Mesendoderm (in vitro differentiated cells): ENCODE results near the gene VPS39.

Experiments
- DNase-seq: peaks from one replicate; pipeline ENCODE4 v3.0.0; 2013
- H2AK5ac ChIP-seq: 2 replicates; pipeline ENCODE4 v1.6.1; 2013; ENCODE audit warnings: low read length, inconsistent platforms
- H2BK120ac ChIP-seq: 2 replicates; pipeline ENCODE4 v1.6.1; 2013; ENCODE audit warnings: low read depth, mild to moderate bottlenecking, low read length, moderate library complexity, mixed read lengths
- H2BK15ac ChIP-seq: replicated peaks from 2 replicates; pipeline ENCODE4 v1.6.1; 2013; ENCODE audit warnings: low read depth, mild to moderate bottlenecking, moderate library complexity
- H2BK5ac ChIP-seq: 2 replicates; pipeline ENCODE4 v1.6.1; 2013; ENCODE audit warnings: low read length, inconsistent platforms
- H3K18ac ChIP-seq: 2 replicates; pipeline ENCODE4 v1.6.1; 2013; ENCODE audit warnings: mild to moderate bottlenecking, low read length, mixed read lengths
- H3K23ac ChIP-seq: one replicate; pipeline ENCODE4 v1.6.1; 2013; ENCODE audit warnings: low read length
- H3K27ac ChIP-seq: 2 replicates; pipeline ENCODE4 v1.5.1; 2013; ENCODE audit warnings: low read depth, mild to moderate bottlenecking, inconsistent platforms, low read length, moderate library complexity
- H3K27me3 ChIP-seq: 2 replicates; pipeline ENCODE4 v1.6.1; 2013; ENCODE audit warnings: low read length, control low read depth, mild to moderate bottlenecking, inconsistent platforms; ENCODE audit not compliant: insufficient read depth, poor library complexity
- H3K36me3 ChIP-seq: 2 replicates; pipeline ENCODE4 v1.6.1; 2013; ENCODE audit warnings: low read length, inconsistent platforms; ENCODE audit not compliant: control insufficient read depth, insufficient read depth
- H3K4ac ChIP-seq: one replicate; pipeline ENCODE4 v1.6.1; 2013; ENCODE audit warnings: low read depth, mild to moderate bottlenecking, low read length, moderate library complexity
- H3K4me1 ChIP-seq: 2 replicates; pipeline ENCODE4 v1.6.1; 2013; ENCODE audit warnings: low read depth, low read length, inconsistent platforms; ENCODE audit not compliant: control insufficient read depth
- H3K4me2 ChIP-seq: 2 replicates; pipeline ENCODE4 v1.6.1; 2013; ENCODE audit warnings: low read length
- H3K4me3 ChIP-seq: 2 replicates; pipeline ENCODE4 v1.5.1; 2013; ENCODE audit warnings: mild to moderate bottlenecking, low read length
- H3K56ac ChIP-seq: one replicate; pipeline ENCODE4 v1.6.1; 2013; ENCODE audit warnings: low read length
- H3K79me1 ChIP-seq: 2 replicates; pipeline ENCODE4 v1.6.1; 2013; ENCODE audit warnings: low read length, inconsistent platforms
- H3K79me2 ChIP-seq: 2 replicates; pipeline ENCODE4 v1.6.1; 2013; ENCODE audit warnings: mild to moderate bottlenecking, low read length; ENCODE audit not compliant: control insufficient read depth, insufficient read depth
- H3K9ac ChIP-seq: 2 replicates; pipeline ENCODE4 v1.6.1; 2013; ENCODE audit warnings: low read length, inconsistent platforms
- H4K5ac ChIP-seq: one replicate; pipeline ENCODE4 v1.6.1; 2013; ENCODE audit warnings: low read length
- H4K8ac ChIP-seq: one replicate; pipeline ENCODE4 v1.6.1; 2013; ENCODE audit warnings: low read depth, mild to moderate bottlenecking, control low read depth, low read length, moderate library complexity
- WGBS: extraction: QIAGEN DNeasy Blood & Tissue Kit; methylation state at CpG from one replicate; pipeline ENCODE4 v1.1.7; 2013; ENCODE audit warnings: low lambda C conversion rate, missing lambda C conversion rate; ENCODE audit not compliant: insufficient coverage; ENCODE audit errors: extremely low coverage; 5-methylcytosine and 5-hydroxymethylcytosine counted together

The VPS39 gene

GRCh38 chr15:42119446-42119760 is 88.7 kb downstream of the VPS39 start:
- Histone ChIP-seq H3K79me2 (no peaks in the 10 kb centered on the region), H3K27ac (no peak overlapping the region), H3K4me2 (no peak overlapping the region), H2BK5ac (no peak overlapping the region), H3K4me3 (no peak overlapping the region), H3K18ac (no peak overlapping the region), H3K4me1 (no peaks in the 10 kb centered on the region), H3K56ac (no peak overlapping the region), H3K4ac (no peak overlapping the region), H3K9ac (no peak overlapping the region), H2BK15ac (no peak overlapping the region), H3K23ac (no peak overlapping the region), H3K27me3 (no peaks in the 10 kb centered on the region), H2BK120ac (no peak overlapping the region), H4K8ac (no peak overlapping the region), H3K36me3 (no peaks in the 10 kb centered on the region), H4K5ac (no peak overlapping the region), H3K79me1 (no peaks in the 10 kb centered on the region), H2AK5ac (no peak overlapping the region)
- WGBS, result no CpG with 5 or more reads among the region's 5 CpGs
- DNase-seq, result no peak

- H3K27me3 ChIP-seq, result no peaks in the 10 kb centered on the region
- no peak overlapping the region for H2BK5ac ChIP-seq
- peak overlapping the region; percentile 45 for H3K56ac ChIP-seq
- H3K18ac ChIP-seq, result no peak overlapping the region
- H3K79me2 ChIP-seq, result no peaks in the 10 kb centered on the region
- no CpG with 5 or more reads among the region's 10 CpGs for WGBS
- H3K4ac ChIP-seq, result no peak overlapping the region
- H2BK15ac ChIP-seq, result no peak overlapping the region
- no peak overlapping the region for H2AK5ac ChIP-seq
- no peaks in the 10 kb centered on the region for H3K36me3 ChIP-seq
- DNase-seq, result peak; percentile 46
- H3K23ac ChIP-seq, result no peak overlapping the region
- H3K9ac ChIP-seq, result no peak overlapping the region
- no peak overlapping the region for H3K4me3 ChIP-seq
- no peak overlapping the region for H4K8ac ChIP-seq
- no peak overlapping the region for H3K4me2 ChIP-seq
- no peaks in the 10 kb centered on the region for H3K79me1 ChIP-seq
- no peak overlapping the region for H4K5ac ChIP-seq
- no peak overlapping the region for H2BK120ac ChIP-seq
- H3K4me1 ChIP-seq, result no peaks in the 10 kb centered on the region
- no peak overlapping the region for H3K27ac ChIP-seq
These were observed 89.3 kb downstream of the VPS39 start for GRCh38 chr15:42118650-42119445.

- H4K8ac ChIP-seq, result no peak overlapping the region
- no peak overlapping the region for H2BK5ac ChIP-seq
- no peak for DNase-seq
These were observed 96.2 kb downstream of the VPS39 start for GRCh38 chr15:42111924-42112323.

GRCh38 chr15:42110367-42110766 is 97.7 kb downstream of the VPS39 start:
- H2BK15ac ChIP-seq, result no peak overlapping the region
- H3K27ac ChIP-seq, result no peak overlapping the region
- no peak for DNase-seq
- H3K79me1 ChIP-seq, result no peaks in the 10 kb centered on the region
- H3K36me3 ChIP-seq, result no peaks in the 10 kb centered on the region
- H3K4me1 ChIP-seq, result no peaks in the 10 kb centered on the region
- H4K8ac ChIP-seq, result no peak overlapping the region
- H2BK120ac ChIP-seq, result no peak overlapping the region
- H3K9ac ChIP-seq, result no peak overlapping the region
- H3K4ac ChIP-seq, result no peak overlapping the region
- H3K4me2 ChIP-seq, result no peak overlapping the region
- no peak overlapping the region for H3K56ac ChIP-seq
- no peak overlapping the region for H3K23ac ChIP-seq
- no peak overlapping the region for H3K18ac ChIP-seq
- no peak overlapping the region for H2AK5ac ChIP-seq
- H3K27me3 ChIP-seq, result no peaks in the 10 kb centered on the region
- H2BK5ac ChIP-seq, result no peak overlapping the region
- no CpG with 5 or more reads among the region's 3 CpGs for WGBS
- H3K79me2 ChIP-seq, result no peaks in the 10 kb centered on the region
- H3K4me3 ChIP-seq, result no peak overlapping the region
- H4K5ac ChIP-seq, result no peak overlapping the region

More at GRCh38 chr15:42111924-42112323, 96.2 kb downstream of the VPS39 start:
- H2BK15ac ChIP-seq, result no peak overlapping the region
- H3K56ac ChIP-seq, result no peak overlapping the region
- no peaks in the 10 kb centered on the region for H3K27me3 ChIP-seq
- no peak overlapping the region for H3K18ac ChIP-seq
- no peak overlapping the region for H3K27ac ChIP-seq
- H2AK5ac ChIP-seq, result no peak overlapping the region
- H3K4me1 ChIP-seq, result no peaks in the 10 kb centered on the region
- H3K79me1 ChIP-seq, result no peaks in the 10 kb centered on the region
- WGBS, result no CpG with 5 or more reads among the region's 4 CpGs
- no peak overlapping the region for H4K5ac ChIP-seq
- no peak overlapping the region for H3K4ac ChIP-seq
- H3K23ac ChIP-seq, result no peak overlapping the region
- no peak overlapping the region for H3K9ac ChIP-seq
- no peaks in the 10 kb centered on the region for H3K79me2 ChIP-seq
- no peak overlapping the region for H2BK120ac ChIP-seq
- no peak overlapping the region for H3K4me2 ChIP-seq
- H3K36me3 ChIP-seq, result no peaks in the 10 kb centered on the region
- H3K4me3 ChIP-seq, result no peak overlapping the region

- Histone ChIP-seq H3K56ac (no peak overlapping the region), H3K79me1 (no peaks in the 10 kb centered on the region), H4K5ac (no peak overlapping the region), H3K18ac (no peak overlapping the region), H3K36me3 (no peaks in the 10 kb centered on the region), H2BK120ac (no peak overlapping the region), H4K8ac (no peak overlapping the region), H2BK5ac (no peak overlapping the region), H3K27me3 (no peaks in the 10 kb centered on the region), H2AK5ac (no peak overlapping the region), H3K4me2 (no peak overlapping the region), H3K27ac (no peak overlapping the region), H3K4me1 (no peaks in the 10 kb centered on the region), H2BK15ac (no peak overlapping the region), H3K23ac (no peak overlapping the region), H3K4ac (no peak overlapping the region), H3K9ac (no peak overlapping the region), H3K79me2 (no peaks in the 10 kb centered on the region), H3K4me3 (no peak overlapping the region)
- WGBS, result no CpG with 5 or more reads among the region's 3 CpGs
- DNase-seq, result no peak
These were observed 99.3 kb downstream of the VPS39 start for GRCh38 chr15:42108806-42109205.
